GM12891 (cell line): Measurements from ENCODE around the gene SLC25A6.

ENCODE experiments used
- PAX5 ChIP-seq: IDR thresholded peaks from 2 replicates; pipeline ENCODE4 v1.6.1; 2011; ENCODE audit warnings: low read length, moderate library complexity, mild to moderate bottlenecking; ENCODE audit not compliant: insufficient read depth, severe bottlenecking
- POLR2A ChIP-seq: IDR thresholded peaks from 2 replicates; pipeline ENCODE4 v1.6.1; 2011; ENCODE audit warnings: low read depth, low read length, control low read depth
- POLR2AphosphoS5 ChIP-seq: IDR thresholded peaks from 2 replicates; pipeline ENCODE4 v1.6.1; 2011; ENCODE audit warnings: low read depth, low read length, control low read depth
- SPI1 ChIP-seq: IDR thresholded peaks from 2 replicates; pipeline ENCODE4 v1.6.1; 2011; ENCODE audit warnings: low read depth, low read length, control low read depth
- TAF1 ChIP-seq: IDR thresholded peaks from 2 replicates; pipeline ENCODE4 v1.6.1; 2011; ENCODE audit warnings: low read depth, low read length, control low read depth

GRCh38 chrX:1407035-1407434 is 15.1 kb upstream of the SLC25A6 start:
- no peak for TF ChIP-seq POLR2A
- no peak for TF ChIP-seq POLR2AphosphoS5
- TF ChIP-seq TAF1: no peak
- TF ChIP-seq SPI1: no peak
- no peak for TF ChIP-seq PAX5
